ENCODE results near the gene ADGRG1. TPM values are rescaled to one million over a fixed set of nuclear protein-coding genes. Genes with fewer than 3 reads are reported as not detected.

Gene ADGRG1
- total RNA-seq, 1 experiment from 2014 or later: 2.0 TPM

DNA sequence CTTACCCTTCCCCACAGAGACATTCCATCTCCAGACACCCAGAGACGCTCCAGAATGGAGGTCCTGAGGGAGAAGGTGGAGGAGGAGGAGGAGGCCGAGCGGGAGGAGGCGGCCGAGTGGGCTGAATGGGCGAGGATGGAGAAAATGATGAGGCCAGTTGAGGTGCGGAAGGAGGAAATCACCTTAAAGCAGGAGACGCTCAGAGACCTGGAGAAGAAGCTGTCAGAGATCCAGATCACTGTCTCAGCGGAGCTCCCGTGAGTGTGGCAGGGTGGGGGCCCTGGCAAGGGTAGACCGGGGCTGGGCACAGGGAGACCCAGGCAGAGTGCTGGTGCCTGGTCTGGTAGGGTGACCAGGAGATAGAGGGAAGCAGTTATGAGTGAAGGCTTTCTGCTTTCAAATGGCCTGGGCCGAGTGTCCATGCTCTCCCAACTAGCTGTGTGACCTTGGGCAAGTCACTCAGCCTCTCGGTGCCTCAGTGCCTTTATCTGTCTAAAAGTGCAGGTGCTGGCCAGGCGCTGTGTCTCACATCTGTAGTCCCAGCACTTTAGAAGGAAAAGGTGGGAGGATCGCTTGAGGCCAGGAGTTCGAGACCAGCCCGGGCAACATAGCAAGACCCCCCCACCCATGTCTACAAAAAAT is 69.6 kb downstream of the ADGRG1 start:
- TF ChIP-seq, protein P1, sequence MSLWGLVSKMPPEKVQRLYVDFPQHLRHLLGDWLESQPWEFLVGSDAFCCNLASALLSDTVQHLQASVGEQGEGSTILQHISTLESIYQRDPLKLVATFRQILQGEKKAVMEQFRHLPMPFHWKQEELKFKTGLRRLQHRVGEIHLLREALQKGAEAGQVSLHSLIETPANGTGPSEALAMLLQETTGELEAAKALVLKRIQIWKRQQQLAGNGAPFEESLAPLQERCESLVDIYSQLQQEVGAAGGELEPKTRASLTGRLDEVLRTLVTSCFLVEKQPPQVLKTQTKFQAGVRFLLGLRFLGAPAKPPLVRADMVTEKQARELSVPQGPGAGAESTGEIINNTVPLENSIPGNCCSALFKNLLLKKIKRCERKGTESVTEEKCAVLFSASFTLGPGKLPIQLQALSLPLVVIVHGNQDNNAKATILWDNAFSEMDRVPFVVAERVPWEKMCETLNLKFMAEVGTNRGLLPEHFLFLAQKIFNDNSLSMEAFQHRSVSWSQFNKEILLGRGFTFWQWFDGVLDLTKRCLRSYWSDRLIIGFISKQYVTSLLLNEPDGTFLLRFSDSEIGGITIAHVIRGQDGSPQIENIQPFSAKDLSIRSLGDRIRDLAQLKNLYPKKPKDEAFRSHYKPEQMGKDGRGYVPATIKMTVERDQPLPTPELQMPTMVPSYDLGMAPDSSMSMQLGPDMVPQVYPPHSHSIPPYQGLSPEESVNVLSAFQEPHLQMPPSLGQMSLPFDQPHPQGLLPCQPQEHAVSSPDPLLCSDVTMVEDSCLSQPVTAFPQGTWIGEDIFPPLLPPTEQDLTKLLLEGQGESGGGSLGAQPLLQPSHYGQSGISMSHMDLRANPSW (CRISPR knock-in tag; conservative IDR thresholded peaks at IDR 0.05; ENCODE audit: low read depth): no peak
- no peak for TF ChIP-seq ETV6 (CRISPR knock-in tag; IDR thresholded peaks at IDR 0.05)
- TF ChIP-seq SP1 (CRISPR knock-in tag; conservative IDR thresholded peaks at IDR 0.05): no peak
- TF ChIP-seq, protein P2, sequence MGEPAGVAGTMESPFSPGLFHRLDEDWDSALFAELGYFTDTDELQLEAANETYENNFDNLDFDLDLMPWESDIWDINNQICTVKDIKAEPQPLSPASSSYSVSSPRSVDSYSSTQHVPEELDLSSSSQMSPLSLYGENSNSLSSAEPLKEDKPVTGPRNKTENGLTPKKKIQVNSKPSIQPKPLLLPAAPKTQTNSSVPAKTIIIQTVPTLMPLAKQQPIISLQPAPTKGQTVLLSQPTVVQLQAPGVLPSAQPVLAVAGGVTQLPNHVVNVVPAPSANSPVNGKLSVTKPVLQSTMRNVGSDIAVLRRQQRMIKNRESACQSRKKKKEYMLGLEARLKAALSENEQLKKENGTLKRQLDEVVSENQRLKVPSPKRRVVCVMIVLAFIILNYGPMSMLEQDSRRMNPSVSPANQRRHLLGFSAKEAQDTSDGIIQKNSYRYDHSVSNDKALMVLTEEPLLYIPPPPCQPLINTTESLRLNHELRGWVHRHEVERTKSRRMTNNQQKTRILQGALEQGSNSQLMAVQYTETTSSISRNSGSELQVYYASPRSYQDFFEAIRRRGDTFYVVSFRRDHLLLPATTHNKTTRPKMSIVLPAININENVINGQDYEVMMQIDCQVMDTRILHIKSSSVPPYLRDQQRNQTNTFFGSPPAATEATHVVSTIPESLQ (CRISPR knock-in tag; IDR thresholded peaks at IDR 0.05): no peak
- TF ChIP-seq, protein P3, sequence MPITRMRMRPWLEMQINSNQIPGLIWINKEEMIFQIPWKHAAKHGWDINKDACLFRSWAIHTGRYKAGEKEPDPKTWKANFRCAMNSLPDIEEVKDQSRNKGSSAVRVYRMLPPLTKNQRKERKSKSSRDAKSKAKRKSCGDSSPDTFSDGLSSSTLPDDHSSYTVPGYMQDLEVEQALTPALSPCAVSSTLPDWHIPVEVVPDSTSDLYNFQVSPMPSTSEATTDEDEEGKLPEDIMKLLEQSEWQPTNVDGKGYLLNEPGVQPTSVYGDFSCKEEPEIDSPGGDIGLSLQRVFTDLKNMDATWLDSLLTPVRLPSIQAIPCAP (CRISPR knock-in tag; IDR thresholded peaks at IDR 0.05): no peak
- TF ChIP-seq, protein P4, sequence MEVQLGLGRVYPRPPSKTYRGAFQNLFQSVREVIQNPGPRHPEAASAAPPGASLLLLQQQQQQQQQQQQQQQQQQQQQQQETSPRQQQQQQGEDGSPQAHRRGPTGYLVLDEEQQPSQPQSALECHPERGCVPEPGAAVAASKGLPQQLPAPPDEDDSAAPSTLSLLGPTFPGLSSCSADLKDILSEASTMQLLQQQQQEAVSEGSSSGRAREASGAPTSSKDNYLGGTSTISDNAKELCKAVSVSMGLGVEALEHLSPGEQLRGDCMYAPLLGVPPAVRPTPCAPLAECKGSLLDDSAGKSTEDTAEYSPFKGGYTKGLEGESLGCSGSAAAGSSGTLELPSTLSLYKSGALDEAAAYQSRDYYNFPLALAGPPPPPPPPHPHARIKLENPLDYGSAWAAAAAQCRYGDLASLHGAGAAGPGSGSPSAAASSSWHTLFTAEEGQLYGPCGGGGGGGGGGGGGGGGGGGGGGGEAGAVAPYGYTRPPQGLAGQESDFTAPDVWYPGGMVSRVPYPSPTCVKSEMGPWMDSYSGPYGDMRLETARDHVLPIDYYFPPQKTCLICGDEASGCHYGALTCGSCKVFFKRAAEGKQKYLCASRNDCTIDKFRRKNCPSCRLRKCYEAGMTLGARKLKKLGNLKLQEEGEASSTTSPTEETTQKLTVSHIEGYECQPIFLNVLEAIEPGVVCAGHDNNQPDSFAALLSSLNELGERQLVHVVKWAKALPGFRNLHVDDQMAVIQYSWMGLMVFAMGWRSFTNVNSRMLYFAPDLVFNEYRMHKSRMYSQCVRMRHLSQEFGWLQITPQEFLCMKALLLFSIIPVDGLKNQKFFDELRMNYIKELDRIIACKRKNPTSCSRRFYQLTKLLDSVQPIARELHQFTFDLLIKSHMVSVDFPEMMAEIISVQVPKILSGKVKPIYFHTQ (CRISPR knock-in tag; IDR thresholded peaks at IDR 0.05): no peak
- TF ChIP-seq, protein P5, sequence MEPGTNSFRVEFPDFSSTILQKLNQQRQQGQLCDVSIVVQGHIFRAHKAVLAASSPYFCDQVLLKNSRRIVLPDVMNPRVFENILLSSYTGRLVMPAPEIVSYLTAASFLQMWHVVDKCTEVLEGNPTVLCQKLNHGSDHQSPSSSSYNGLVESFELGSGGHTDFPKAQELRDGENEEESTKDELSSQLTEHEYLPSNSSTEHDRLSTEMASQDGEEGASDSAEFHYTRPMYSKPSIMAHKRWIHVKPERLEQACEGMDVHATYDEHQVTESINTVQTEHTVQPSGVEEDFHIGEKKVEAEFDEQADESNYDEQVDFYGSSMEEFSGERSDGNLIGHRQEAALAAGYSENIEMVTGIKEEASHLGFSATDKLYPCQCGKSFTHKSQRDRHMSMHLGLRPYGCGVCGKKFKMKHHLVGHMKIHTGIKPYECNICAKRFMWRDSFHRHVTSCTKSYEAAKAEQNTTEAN (CRISPR knock-in tag; IDR thresholded peaks at IDR 0.05): no peak
- TF ChIP-seq, protein P6, sequence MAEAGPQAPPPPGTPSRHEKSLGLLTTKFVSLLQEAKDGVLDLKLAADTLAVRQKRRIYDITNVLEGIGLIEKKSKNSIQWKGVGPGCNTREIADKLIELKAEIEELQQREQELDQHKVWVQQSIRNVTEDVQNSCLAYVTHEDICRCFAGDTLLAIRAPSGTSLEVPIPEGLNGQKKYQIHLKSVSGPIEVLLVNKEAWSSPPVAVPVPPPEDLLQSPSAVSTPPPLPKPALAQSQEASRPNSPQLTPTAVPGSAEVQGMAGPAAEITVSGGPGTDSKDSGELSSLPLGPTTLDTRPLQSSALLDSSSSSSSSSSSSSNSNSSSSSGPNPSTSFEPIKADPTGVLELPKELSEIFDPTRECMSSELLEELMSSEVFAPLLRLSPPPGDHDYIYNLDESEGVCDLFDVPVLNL (CRISPR knock-in tag; IDR thresholded peaks at IDR 0.05; ENCODE audit: borderline replicate concordance, low read depth): no peak
- TF ChIP-seq, protein P7, sequence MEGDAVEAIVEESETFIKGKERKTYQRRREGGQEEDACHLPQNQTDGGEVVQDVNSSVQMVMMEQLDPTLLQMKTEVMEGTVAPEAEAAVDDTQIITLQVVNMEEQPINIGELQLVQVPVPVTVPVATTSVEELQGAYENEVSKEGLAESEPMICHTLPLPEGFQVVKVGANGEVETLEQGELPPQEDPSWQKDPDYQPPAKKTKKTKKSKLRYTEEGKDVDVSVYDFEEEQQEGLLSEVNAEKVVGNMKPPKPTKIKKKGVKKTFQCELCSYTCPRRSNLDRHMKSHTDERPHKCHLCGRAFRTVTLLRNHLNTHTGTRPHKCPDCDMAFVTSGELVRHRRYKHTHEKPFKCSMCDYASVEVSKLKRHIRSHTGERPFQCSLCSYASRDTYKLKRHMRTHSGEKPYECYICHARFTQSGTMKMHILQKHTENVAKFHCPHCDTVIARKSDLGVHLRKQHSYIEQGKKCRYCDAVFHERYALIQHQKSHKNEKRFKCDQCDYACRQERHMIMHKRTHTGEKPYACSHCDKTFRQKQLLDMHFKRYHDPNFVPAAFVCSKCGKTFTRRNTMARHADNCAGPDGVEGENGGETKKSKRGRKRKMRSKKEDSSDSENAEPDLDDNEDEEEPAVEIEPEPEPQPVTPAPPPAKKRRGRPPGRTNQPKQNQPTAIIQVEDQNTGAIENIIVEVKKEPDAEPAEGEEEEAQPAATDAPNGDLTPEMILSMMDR (IDR thresholded peaks at IDR 0.05): no peak
- TF ChIP-seq NFATC4 (CRISPR knock-in tag; IDR thresholded peaks at IDR 0.05): no peak
- no peak for DNase-seq (ENCODE audit: low spot score)
- no peak overlapping the region for H3K4me3 Mint-ChIP-seq
- ChIA-PET POLR2A (no interaction called here), CTCF (no interaction called here)
- no peaks in the 10 kb centered on the region for H3K9me3 Mint-ChIP-seq
- no peaks in the 10 kb centered on the region for H3K27me3 Mint-ChIP-seq (ENCODE audit: low read depth)
- H3K27ac Mint-ChIP-seq: no peak overlapping the region
- no peak for ATAC-seq
- H3K4me1 Mint-ChIP-seq: peaks cover 6% of the 10 kb centered on the region
- H3K36me3 Mint-ChIP-seq: no peaks in the 10 kb centered on the region
